HepG2 (cell line): ENCODE data around the gene FMNL2. TPM values are rescaled to one million over a fixed set of nuclear protein-coding genes. Genes with fewer than 3 reads are reported as not detected.

ENCODE experiments used
- DRAP1 ChIP-seq: IDR thresholded peaks from 2 replicates; pipeline ENCODE4 v1.6.1; 2016; ENCODE audit warnings: missing genetic modification reagents, missing compliant biosample characterization
- E2F1 ChIP-seq: sonication (generic); formaldehyde crosslinking; IDR thresholded peaks from 2 replicates; pipeline ENCODE4 v1.5.0; 2020; ENCODE audit warnings: missing genetic modification reagents
- HIVEP1 ChIP-seq: sonication (generic); formaldehyde crosslinking; IDR thresholded peaks from 2 replicates; pipeline ENCODE4 v1.4.0; 2020; ENCODE audit warnings: mild to moderate bottlenecking, missing genetic modification reagents
- IRX3 ChIP-seq: sonication (generic); formaldehyde crosslinking; IDR thresholded peaks from 2 replicates; pipeline ENCODE4 v1.8.1; 2023; ENCODE audit warnings: mild to moderate bottlenecking, low read depth, missing genetic modification reagents, borderline replicate concordance
- KDM6A ChIP-seq: IDR thresholded peaks from 2 replicates; pipeline ENCODE4 v1.6.1; 2016; ENCODE audit warnings: low read depth
- MEF2D ChIP-seq: sonication (generic); formaldehyde crosslinking; IDR thresholded peaks from 2 replicates; pipeline ENCODE4 v1.5.1; 2020; ENCODE audit warnings: mild to moderate bottlenecking, missing genetic modification reagents
- NFRKB ChIP-seq: fragments of 450-650 bp; IDR thresholded peaks from 2 replicates; pipeline ENCODE4 v1.6.1; 2017
- POLR2A ChIP-seq, 2 experiments: IDR thresholded peaks; 2 replicates each; pipeline ENCODE4 v1.6.1; 2011; ENCODE audit warnings: low read depth in 2 of 2, low read length in 2 of 2, mild to moderate bottlenecking in 1 of 2, moderate library complexity in 1 of 2; ENCODE audit not compliant: insufficient read depth in 1 of 2
- PREB ChIP-seq: sonication (generic); formaldehyde crosslinking; IDR thresholded peaks from 2 replicates; pipeline ENCODE4 v1.4.0; 2020; ENCODE audit warnings: missing genetic modification reagents
- SOX6 ChIP-seq, 2 experiments: fragments of 450-650 bp in 1 of 2; sonication (generic) in 1 of 2; formaldehyde crosslinking in 1 of 2; IDR thresholded peaks; 2 replicates each; pipeline versions ENCODE4 v1.4.0 to v1.6.1; 2017 to 2020; ENCODE audit warnings: antibody characterized with exemption in 1 of 2, mild to moderate bottlenecking in 1 of 2, missing genetic modification reagents in 1 of 2
- TFAP4 ChIP-seq: sonication (generic); IDR thresholded peaks from 2 replicates; pipeline ENCODE4 v1.6.1; 2016; ENCODE audit warnings: low read depth, borderline replicate concordance
- TFE3 ChIP-seq: IDR thresholded peaks from 2 replicates; pipeline ENCODE4 v1.6.1; 2016
- ZNF280D ChIP-seq: sonication (generic); formaldehyde crosslinking; IDR thresholded peaks from 2 replicates; pipeline ENCODE4 v1.5.1; 2020; ENCODE audit warnings: mild to moderate bottlenecking, missing genetic modification reagents
- ZNF292 ChIP-seq: sonication (generic); formaldehyde crosslinking; IDR thresholded peaks from 2 replicates; pipeline ENCODE4 v1.8.1; 2022; ENCODE audit warnings: mild to moderate bottlenecking, low read depth, missing genetic modification reagents, borderline replicate concordance
- ZNF335 ChIP-seq: sonication (generic); formaldehyde crosslinking; IDR thresholded peaks from 2 replicates; pipeline ENCODE4 v1.4.0; 2020; ENCODE audit warnings: missing genetic modification reagents
- ZNF558 ChIP-seq: sonication (generic); formaldehyde crosslinking; IDR thresholded peaks from 2 replicates; pipeline ENCODE4 v1.9.0; 2022; ENCODE audit warnings: mild to moderate bottlenecking, missing genetic modification reagents, borderline replicate concordance
- ZNF614 ChIP-seq: IDR thresholded peaks from 2 replicates; pipeline ENCODE4 v1.6.1; 2018; ENCODE audit warnings: missing biosample characterization, missing genetic modification reagents, inconsistent platforms, borderline replicate concordance
- ZNF710 ChIP-seq: sonication (generic); formaldehyde crosslinking; IDR thresholded peaks from 2 replicates; pipeline ENCODE4 v1.5.0; 2020; ENCODE audit warnings: mild to moderate bottlenecking, missing genetic modification reagents, borderline replicate concordance
- polyA plus RNA-seq, 8 experiments: library from polyadenylated mRNA; depleted of rRNA in 3 of 8; stranded (reverse) in 7 of 8; unstranded in 1 of 8; fragments of >200 nt; fragmentation: Illumina TruSeq in 4 of 8; extraction: Trizol in 4 of 8; gene quantifications; 2 replicates each; pipeline versions ENCODE4 v1.2.1 to v1.2.3, GENCODE V29; 2011 to 2016; ENCODE audit warnings: low read depth in 4 of 8, missing spikeins in 1 of 8, mixed read lengths in 1 of 8; ENCODE audit not compliant: insufficient read depth in 1 of 8
- total RNA-seq, 5 experiments: library from RNA; depleted of rRNA; stranded (reverse); fragments of >200 nt; fragmentation: Illumina TruSeq; extraction: Trizol; gene quantifications; 2 replicates each; pipeline ENCODE4 v1.2.3, GENCODE V29; 2016; ENCODE audit warnings: low read depth in 1 of 5

Gene FMNL2
- total and polyA plus RNA-seq, 2 of the 13 experiments (the other 11 are each of a cell fraction or from before 2014, with no cell fraction given) = 66.5 to 67.7 TPM

- TF ChIP-seq PREB (CRISPR knock-in tag) = no peak
- peak; percentile 23; the same call in 1 of the 2 replicates for TF ChIP-seq MEF2D (CRISPR knock-in tag)
- 0 out of 2 replicates have a peak, but pooled peaks have one; percentile 22 for TF ChIP-seq ZNF335 (CRISPR knock-in tag)
- TF ChIP-seq ZNF710 = peak; percentile 33; the same call in 1 of the 2 replicates
- TF ChIP-seq ZNF292 (CRISPR knock-in tag) = peak; percentile 3; the same call in 1 of the 2 replicates
- TF ChIP-seq TFE3 (CRISPR knock-in tag) = 0 out of 2 replicates have a peak, but pooled peaks have one; percentile 6
- 0 out of 4 replicates have a peak, but pooled peaks of 1 of the 2 experiments have one; percentile 5 for TF ChIP-seq POLR2A (IDR thresholded peaks at IDR 0.05; ENCODE audit: insufficient read depth in 1 of 2, low read depth in 2 of 2, low read length in 2 of 2)
- TF ChIP-seq IRX3 (CRISPR knock-in tag) = 0 out of 2 replicates have a peak, but pooled peaks have one; percentile 40
- TF ChIP-seq NFRKB = no peak
- TF ChIP-seq KDM6A (CRISPR knock-in tag) = no peak
- peak; percentile 54; the same call in 1 of the 2 replicates for TF ChIP-seq HIVEP1 (CRISPR knock-in tag)
- peak; percentile 34; the same call in 1 of the 2 replicates for TF ChIP-seq TFAP4
- TF ChIP-seq ZNF614 = no peak
- TF ChIP-seq ZNF558 (CRISPR knock-in tag) = 0 out of 2 replicates have a peak, but pooled peaks have one; percentile 4
- TF ChIP-seq ZNF280D (CRISPR knock-in tag) = 0 out of 2 replicates have a peak, but pooled peaks have one; percentile 36
- no peak for TF ChIP-seq SOX6 (IDR thresholded peaks at IDR 0.05)
- peak; percentile 37; the same call in 1 of the 2 replicates for TF ChIP-seq SOX6 (CRISPR knock-in tag; IDR thresholded peaks at IDR 0.05)
- no peak for TF ChIP-seq E2F1 (CRISPR knock-in tag)
- 0 out of 2 replicates have a peak, but pooled peaks have one; percentile 25 for TF ChIP-seq DRAP1 (CRISPR knock-in tag)
Measured at GRCh38 chr2:152336854-152337510, 2.0 kb downstream of the FMNL2 start (continued).
